ENCODE measurements around the gene ZNF800.
A peak's percentile ranks its signal among the peaks of the same experiment; 100 is the strongest.
"Not testable (repeated sequence)": the region's sequence is repeated elsewhere in the genome, so short reads cannot be mapped to it uniquely, and the experiment has no call there.

ZNF800 gene, protein sequence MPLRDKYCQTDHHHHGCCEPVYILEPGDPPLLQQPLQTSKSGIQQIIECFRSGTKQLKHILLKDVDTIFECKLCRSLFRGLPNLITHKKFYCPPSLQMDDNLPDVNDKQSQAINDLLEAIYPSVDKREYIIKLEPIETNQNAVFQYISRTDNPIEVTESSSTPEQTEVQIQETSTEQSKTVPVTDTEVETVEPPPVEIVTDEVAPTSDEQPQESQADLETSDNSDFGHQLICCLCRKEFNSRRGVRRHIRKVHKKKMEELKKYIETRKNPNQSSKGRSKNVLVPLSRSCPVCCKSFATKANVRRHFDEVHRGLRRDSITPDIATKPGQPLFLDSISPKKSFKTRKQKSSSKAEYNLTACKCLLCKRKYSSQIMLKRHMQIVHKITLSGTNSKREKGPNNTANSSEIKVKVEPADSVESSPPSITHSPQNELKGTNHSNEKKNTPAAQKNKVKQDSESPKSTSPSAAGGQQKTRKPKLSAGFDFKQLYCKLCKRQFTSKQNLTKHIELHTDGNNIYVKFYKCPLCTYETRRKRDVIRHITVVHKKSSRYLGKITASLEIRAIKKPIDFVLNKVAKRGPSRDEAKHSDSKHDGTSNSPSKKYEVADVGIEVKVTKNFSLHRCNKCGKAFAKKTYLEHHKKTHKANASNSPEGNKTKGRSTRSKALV

DNA sequence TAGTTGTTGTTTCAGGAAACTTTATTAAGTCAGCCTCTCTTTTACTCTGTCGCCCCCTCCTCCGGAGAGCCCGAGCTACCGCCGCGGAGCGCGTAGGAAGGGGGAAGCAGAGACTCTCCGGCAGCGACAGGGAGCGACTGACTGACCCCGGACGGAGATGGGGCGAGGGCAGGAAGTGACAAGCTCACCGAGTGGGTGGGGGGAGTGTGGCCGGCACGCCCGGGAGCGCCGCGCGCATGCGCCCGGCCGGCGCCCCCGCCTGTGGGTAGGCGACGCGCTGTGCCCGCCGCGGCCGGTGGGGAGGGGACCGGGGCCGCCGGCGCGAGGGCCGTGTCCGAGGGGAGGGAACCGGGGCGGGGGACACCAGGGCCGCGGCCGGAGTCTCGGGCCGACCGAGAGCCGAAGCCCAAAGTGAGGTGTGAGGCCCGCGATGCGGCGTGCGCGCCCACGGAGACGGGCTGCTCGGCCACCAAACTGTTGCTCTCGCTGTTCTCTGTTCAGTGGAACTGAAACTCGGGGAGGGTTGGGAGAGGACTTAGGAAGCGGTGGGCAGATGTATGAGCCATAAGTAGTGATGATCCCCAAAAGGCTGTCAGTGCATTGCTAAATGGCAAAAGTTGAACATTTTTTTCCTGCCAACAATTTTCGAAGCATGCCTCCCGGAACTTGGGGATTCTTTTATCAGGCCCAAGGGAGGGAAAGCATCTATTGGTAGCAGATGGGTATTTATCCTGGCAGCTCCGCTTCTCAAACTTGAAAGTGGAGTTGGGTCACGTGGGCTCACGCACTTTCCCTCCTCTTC, at the start of gene ZNF800:
TSS of gene ZNF800 (minus strand) at position 143 of the 802 bp plus-strand sequence. CDS start 1,151 bp downstream, outside the sequence.
- peak; percentile 47 for DNase-seq

- no peak for DNase-seq
These were observed 47.7 kb upstream of the ZNF800 start for GRCh38 chr7:127440206-127440605.

GRCh38 chr7:127438836-127439235, 46.3 kb upstream of the ZNF800 start:
- DNase-seq = no peak

- no peak for DNase-seq
These were observed 45.3 kb upstream of the ZNF800 start for GRCh38 chr7:127437837-127438236.

DNA sequence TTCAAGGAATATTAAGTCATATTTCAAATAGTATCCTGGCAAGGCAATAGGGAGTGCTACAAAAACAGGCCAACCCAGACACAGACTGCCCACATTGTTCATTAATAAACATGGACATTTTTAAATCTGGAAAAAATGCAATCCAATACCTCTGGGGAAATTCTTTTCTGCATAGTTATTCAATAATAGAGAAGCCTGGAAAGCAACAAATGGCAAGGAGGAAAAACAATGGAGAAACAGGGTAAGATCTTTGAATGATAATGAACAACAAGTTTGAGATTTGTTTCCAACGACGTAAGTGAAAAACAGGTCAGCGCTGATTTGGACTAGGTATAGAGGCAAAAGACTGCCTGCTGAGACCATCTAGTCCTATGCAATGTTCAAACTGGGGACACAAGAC, 44.7 kb upstream of the ZNF800 start:
- no peak for DNase-seq

DNA sequence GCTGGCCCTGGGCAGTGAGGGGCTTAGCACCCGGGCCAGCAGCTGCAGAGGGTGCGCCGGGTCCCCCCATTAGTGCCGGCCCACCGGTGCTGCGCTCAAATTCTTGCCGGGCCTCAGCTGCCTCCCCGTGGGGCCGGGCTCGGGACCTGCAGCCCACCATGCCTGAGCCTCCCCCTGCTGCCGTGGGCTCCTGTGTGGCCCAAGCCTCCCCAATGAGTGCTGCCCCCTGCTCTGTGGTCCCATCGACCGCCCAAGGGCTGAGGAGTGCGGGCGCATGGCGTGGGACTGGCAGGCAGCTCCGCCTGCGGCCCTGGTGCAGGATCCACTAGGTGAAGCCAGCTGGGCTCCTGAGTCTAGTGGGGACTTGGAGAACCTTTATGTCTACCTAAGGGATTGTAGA, 36.8 kb upstream of the ZNF800 start:
- not testable (repeated sequence) for DNase-seq

DNA sequence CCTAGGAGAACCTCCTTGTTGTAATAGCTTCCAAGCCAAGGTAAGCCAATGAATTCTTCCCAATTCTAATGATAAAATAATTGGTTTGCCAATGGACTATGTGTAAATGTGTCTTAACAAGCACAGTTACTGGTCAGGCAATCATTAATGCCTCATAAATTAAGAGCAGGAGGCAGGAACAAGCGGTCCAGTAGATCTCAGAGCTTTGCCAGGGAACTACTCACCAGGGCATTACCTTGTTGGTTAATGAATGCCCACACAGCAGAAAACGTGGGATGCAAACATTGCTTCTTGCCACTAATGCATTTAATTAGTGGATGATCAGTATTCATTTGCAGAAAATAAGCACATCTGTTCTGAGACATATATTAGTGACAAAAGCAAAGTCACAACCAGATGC, 26.7 kb upstream of the ZNF800 start:
- no peak for DNase-seq

- no peak for DNase-seq
These were observed 26.0 kb upstream of the ZNF800 start for GRCh38 chr7:127418459-127418858.

DNA sequence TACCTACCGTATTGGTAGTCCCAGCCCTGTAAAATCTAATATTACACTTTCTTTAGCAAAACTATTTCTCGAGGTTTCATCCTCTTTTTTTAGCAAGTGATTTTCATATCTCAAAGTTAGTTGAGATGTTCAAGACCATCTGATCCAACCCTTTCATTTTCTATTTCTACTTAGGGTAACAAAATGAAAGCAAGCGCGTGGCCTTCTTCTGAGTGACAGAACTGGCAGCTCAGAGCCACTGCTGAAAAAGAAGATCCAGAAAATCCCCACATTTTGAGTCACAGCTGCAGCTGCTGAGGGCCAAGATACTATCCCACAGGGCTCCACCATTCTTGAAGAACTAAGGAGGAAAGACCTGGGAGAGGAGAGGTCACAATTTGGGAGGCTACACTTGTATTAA, 24.8 kb upstream of the ZNF800 start:
- no peak for DNase-seq

DNA sequence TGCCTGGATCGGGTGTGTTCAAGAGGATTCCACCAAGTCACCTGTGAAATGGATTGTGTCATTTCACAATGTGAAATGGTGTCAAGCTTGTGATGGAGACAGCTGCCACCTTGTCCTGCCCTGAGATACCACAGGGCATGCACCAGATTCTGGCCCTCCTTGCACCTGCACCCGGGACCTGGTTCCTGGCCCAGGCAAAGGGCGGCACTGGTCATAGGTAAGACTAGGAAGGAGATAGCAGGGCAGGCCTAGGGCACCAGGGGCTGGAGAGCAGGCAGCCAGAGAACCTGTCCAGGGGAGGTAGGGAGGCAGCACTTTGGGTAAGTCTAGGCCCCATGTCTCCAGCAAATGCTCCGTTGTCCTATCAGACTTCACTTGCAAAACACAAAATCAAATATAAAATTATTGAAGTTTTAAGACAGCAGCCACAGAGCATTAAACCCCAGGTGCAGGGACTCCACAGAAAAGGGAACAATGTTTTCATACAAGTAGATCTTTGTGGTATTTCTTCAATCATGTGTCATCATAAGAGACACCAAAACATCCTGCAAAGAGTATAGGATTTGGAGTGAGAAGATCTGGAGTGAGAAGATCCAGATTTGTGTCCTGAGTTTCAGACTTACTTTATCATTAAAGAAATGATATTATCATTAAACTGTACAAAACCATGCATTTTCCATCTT, 22.7 kb upstream of the ZNF800 start:
- DNase-seq = no peak

DNA sequence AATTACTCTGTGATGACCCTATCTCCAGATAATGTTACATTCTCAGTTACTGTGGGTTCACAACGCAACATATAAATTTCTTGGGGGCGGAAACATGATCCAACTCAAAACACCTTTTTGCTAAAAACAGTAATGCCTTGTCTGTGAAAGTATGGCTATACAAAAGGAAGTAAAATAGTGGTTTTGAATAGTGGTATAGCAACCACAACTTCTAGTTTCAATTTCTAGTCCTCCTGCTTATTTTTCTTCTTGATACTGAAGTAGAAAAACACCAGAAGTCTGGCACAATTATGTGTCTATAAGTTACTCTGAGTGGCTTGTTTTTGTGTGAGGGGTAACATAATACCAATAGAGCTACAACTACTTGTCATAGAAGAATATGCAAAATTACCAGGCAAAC, 21.5 kb upstream of the ZNF800 start:
- DNase-seq = no peak

DNA sequence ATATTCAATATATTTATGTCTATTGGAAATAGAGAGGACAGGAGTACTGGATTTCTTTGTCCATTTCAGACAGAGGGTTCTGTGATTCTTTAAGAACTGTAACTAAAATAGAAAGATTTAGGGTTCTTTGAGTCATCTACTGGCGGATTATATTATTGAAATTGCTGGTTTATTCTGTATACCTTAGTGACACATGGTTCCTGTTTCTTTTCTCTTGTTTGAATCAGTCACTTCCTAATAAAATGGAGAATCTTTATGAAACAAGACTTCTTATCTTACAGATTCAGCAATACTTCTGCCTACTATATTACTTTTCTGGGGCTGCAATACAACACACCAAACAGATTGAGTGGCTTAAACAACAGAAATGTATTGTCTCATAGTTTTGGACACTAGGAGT, 20.8 kb upstream of the ZNF800 start:
- DNase-seq = no peak

GRCh38 chr7:127411176-127411575, 18.7 kb upstream of the ZNF800 start:
- DNase-seq = no peak

DNA sequence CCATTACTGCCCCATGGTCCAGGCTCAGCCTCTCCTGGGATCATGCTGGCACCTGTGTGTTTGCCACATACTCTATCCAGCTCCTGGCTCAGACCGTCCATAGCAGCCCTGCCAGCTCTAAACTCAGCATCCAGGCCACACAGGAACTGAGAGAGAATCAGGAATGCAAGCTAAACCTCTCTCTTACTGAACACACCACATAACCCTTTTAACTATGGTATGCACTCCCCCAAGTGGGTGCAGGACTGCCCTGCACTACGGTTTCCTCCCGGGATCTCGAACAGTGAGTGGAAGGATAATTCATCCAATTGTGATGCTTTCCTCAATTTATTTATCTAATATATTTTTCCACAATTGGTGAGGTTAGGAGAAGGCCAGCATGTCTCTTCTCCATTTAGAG, 17.1 kb upstream of the ZNF800 start:
- no peak for DNase-seq

DNA sequence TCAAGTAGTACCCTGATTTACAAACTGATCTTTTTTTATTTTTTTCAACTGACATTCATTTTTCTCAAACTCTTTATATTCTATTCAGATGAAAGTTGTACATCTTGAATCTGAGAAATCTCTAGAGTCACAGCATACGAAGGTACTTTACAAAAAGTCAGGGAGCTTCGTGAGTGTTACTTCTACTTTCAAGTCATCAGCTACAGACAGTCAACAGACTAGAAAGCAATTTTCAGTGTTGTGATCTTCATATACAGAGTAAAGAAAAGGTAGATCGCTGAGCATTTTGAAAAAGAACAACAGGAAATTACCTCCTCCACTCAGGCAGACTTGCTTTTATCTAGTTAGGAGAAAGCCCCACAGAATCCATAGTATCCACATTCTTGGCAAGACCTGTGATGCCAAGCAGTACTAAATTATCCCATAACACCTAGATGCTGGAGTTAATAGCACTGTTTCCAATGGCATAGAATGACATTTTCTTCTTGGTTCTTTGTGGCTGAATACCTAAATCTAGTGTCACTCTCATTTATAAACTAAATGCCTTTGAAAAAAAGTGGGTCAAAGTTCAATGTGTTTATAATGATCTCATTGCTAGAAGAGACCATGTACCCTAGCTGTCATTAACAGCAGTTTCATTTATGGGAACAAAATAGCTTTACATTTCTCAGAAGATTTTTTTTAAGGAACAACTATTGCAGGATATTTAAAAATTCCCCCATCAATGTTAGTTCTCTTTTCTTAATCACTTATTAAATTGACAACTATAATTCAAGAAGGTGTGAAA, 12.0 kb upstream of the ZNF800 start:
- no peak for DNase-seq

- DNase-seq = peak; percentile 8
These were observed 3.7 kb upstream of the ZNF800 start for GRCh38 chr7:127396184-127396583.

DNA sequence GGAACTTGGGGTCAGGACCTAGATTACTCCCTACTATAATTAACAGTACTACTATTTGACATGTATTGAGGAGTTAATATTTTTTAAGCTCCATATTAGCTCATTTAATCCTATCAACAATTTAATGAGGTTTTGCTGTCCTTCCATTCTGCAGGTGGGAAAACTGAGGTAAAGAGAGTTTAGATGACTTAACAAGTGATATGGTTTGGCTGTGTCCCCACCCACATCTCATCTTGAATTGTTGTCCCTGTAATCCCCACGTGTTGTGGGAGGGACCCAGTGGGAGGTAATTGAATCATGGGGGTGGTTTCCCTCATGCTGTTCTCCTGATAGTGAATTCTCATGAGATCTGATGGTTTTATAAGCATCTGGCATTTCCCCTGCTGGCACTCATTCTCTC, 2.6 kb upstream of the ZNF800 start:
- DNase-seq = not testable (repeated sequence)

DNA sequence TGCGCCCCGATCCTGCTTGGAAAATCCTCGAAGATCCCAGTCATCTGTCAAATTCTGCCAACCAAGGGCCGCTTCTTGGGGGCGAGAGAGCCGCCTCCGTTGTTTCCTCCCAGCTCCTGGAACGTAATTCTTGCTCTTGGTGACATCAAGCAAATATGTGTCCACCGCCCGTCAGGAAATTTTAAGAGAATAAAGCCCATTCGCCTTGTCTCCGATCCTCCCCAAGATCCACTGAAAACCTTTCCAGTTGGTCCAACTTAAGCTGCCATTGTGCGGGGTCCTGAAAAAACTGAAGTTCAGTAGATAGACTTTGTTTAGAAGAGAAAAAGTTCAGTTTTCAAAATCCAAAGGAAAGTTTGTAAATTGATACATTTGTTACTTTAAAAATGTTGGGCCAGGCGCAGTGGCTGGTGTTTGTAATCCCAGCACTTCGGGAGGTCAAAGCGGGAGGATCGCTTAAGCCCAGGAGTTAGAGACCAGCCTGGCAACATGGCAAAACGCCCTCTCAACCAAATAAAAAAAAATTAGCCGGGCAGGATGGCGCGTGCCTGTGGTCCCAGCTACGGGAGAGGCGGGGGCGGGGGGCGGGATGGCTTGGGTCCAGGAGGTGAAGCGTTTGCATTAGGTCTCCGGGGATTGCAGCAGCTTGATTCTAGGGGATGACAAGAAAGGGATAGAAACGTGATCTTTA, 1.0 kb upstream of the ZNF800 start:
- peak; percentile 2 for DNase-seq

DNA sequence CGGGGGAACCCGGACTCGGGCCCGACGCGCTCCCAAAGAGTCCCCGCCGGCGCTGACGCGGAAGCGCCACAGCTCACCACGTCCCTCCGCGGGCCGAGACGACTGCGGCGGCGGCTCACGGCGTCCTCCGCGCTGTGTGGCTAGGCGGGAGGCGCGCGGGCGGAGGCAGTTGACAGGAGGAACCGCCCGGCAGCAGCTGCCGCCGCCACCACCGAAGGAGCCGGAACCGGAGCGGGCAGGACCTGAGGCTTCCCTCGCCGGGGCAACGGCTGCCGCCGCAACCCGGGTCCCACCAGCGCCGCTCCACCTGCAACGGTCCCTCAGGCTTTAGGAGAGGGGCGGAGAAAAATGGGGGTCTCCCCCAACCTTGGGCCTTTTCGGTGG, 334 bp downstream of the ZNF800 start:
- peak; percentile 34 for DNase-seq

DNA sequence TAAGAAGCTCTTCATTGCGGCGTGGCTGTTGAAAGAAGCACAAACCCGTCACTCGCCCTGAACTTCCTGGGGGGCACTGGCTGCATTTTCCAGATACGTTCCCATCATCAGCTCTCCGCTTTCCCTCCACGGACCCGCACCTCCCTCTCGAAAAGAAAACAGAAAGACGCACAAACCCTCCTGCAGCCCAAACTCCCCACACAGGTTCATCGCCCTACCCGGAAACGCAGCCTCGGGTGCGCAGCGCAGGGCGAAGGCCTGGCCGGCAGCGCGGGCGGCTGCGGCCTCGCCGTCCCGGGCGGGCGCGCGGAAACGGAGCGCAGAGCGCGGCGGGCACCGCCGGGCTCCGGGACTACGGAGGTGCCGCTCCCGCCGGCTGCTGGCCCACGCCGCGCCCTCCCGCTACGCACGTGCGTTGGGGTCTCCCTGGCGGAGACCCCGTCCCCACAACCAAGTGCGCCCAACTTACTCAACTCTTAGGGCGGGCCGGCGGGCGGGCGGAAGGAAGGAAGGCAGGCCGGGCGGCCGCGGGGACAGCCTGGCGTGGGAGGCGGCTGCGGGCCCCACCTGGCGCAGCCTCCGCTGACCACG, 822 bp downstream of the ZNF800 start:
- peak; percentile 12 for DNase-seq
